Stimulated activated CD4-positive, alpha-beta T cell treated with anti-CD3 and anti-CD28 coated beads, TNF-alpha, amount 100 ng/mL, for 4 hours (primary cell): Measurements from ENCODE around the gene RAB3B.
"Not testable (repeated sequence)": the region's sequence is repeated elsewhere in the genome, so short reads cannot be mapped to it uniquely, and the experiment has no call there.

Experiments used
- DNase-seq, 3 experiments: peaks; one replicate each; pipeline ENCODE4 v3.0.0-alpha.2; 2020; ENCODE audit warnings: low read depth in 3 of 3

The RAB3B gene

DNA sequence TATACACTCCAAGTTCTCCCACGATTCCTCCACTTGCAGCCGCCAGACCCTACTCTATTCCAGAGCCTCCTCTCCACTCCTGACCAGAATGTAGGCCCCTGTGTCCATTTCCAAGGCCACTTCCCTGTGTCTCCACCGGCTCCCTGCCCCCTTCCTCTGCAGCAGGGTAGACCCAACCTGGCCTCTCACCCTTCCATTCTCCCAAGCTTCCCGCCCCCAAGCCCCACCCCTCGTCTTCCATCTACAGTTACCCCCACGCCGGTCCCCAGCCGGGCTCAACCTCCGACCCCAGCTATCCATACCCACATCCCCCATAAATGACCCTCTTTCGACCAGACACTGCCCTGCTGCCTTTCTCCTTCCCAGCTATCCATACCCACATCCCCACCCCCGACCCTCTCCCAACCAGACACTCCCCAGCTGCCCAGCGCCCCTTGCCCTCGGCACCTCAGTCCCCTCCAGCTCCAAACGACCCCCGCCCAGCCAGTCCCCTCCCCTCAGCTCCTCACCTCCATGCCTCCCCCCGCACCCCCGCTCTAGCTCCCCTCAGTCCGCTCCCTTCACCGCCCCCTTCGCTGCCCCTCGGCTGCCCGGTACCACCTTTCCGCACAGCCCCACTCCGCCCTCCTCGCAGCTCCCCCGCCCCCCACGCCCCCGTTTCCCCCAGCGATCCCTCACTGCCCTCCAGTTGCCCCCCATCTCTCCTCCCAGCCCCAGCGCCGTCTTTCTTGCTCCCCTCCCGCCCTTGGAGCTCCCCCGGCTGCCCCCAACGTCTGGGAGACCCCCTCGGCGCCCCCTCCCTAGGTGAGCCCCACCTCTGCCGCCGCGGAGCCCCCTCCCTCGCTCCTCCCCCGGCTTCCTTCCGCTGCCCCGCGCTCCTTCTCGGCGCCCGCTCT, 670 bp downstream of the RAB3B start:
- peak in 1 of 3 experiments; percentile 6 for DNase-seq

DNA sequence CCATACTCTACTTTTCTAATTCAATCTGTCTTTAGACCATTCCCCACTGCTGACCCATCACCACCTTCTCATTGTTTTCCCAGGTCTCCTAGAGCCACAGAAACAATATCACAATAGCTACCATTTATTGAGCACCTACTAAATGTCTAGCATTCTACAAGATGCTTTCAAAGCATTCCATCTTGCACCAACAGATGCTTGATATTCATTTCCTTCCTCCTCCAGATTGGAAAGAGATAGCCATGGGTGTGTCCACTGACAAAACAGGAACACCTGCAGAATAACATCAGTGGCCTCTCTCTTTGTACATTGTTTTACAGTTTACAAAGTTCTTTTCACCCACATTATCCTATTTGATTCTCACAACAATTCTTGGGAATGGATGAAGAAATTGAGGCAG, 2.2 kb downstream of the RAB3B start:
- no peak for DNase-seq

DNA sequence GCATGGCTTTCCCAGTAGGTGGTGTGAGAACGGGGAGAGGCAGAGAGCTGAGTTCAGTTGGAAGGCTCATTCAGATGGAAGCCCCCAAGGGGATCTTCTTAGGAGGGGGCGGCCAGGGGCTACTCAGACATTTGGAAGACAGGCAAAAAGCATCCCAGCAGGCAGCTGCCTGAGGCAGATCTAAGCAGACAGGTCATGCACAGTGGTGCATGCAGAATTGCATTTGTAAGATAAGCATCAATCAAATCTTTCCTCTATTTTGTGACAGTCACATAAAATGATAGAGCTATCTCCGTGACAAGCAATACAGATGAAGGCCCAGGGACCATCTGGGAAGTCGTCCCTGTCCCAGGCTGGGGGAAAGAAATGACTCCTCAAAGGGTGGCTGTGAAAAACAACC, 3.8 kb downstream of the RAB3B start:
- no peak for DNase-seq

DNA sequence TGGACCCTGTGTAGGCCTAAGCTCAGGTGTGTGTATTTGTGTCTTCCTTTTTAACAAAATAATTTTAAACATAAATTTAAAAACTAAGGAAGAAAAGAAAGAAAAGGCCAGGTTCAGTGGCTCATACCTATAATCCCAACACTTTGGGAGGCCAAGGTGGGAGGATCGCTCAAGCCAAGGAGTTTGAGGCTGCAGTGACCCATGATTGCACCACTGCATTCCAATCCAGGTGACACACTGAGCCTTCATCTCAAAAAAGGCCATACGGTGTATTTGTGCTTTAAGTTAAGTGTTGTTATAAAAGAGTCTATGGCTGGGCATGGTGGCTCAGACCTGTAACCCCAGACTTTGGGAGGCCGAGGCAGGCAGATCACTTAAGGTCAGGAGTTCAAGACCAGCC, 8.3 kb downstream of the RAB3B start:
- no peak for DNase-seq

DNA sequence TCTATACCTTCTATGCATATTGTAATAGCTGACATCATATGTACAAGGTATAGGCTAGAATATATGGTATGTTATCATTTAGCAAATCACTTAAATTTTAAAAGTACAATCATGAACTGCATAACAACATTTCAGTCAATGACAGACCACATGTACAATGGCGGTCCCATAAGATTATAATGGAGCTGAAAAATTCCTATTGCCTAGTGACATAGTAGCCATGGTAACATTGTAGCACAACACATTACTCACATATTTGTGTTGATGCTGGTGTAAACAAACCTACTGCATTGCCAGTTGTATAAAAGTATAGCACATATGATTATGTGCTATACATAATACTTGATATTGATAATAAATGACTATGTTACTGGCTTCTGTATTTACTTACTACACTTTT, 8.9 kb downstream of the RAB3B start:
- no peak for DNase-seq

DNA sequence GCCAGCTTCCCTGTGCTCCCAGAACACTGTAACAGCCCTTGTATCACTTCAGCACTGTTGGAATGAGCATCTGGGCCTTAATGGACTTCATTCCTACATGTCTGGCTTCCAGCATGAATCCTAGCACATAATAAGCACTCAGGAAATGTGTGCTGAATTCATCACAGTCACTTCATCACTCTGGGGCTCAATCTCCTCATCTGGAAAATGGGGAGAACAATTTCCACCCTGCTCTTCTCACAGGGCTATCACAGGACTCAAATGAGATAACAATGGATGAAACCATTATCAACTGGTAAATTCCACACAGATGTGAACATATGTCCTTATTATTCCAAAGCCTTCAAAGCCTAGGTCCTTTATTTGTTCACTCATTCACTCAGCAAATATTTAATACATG, 12.4 kb downstream of the RAB3B start:
- DNase-seq = no peak

DNA sequence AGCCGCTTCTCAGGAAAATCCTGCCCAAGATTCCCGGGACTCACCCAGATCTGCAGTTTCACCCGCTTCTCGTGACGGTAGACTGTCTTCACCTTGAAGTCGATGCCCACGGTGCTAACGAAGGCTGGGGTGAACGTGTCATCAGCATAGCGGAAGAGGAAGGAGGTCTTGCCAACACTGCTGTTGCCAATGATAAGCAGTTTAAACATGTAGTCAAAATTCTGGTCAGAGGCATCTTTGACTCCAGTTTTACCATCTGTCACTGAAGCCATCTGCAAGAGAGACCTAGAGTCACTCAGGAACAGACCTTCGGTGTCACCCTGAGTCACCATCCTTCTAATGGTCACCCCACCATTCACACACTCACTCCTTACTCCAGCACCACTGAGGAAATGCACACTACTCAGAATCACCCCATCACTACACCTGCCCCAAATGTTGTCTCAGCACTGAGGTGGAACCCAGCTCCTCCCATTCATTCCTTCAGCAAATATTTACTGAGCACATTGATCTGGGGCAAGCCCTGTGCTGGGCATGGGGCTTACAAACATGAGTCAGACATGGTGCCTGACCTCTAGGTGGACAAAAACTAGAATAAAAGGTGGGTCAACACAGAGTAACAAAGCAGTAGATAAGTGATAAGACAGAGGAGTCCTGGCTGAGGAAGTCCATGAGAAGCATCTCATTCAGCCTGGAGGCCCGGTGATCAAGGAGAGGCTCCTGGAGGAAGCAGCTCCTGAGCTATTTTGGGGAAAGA, 13.5 kb downstream of the RAB3B start:
- no peak for DNase-seq

DNA sequence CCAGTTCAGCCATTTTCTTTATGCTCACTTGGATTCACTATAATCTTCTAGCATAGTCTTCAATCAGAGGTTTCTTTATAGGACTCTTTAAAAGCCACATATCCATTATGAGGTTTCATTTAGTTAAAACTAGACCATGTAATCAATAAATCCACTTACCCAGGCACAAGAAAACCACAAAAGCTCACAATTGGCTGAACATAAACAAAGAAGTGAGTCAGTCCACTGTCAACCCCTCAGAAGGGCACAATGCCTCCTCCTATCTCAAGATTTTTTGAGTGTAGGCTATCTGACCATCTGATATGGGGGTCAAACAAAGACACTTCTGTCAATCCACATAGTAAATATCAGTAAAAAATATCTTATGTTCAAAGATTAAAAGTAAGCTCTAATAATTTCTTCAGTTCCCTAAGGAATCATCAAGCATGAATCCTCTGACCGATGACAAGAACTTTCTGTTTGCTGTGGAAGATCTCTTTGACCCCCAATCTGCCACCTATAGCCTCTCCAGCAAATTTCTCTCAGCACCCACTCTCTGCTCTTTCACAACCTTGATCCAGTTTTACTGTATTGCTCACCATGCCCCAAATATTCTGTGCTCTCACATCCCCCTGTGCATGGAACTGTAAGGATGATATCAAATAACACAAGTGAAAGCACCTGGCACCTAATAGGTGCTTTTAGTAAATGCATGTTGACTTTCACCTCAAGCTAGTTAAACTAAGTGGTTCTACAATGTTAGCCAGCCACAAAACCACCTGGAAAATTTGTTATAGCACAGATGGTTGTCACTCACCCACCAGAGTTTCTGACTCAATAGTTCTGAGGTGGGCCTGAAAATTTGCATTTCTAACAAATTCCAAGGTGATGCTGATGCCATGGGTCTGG, 16.7 kb downstream of the RAB3B start:
- no peak for DNase-seq

DNA sequence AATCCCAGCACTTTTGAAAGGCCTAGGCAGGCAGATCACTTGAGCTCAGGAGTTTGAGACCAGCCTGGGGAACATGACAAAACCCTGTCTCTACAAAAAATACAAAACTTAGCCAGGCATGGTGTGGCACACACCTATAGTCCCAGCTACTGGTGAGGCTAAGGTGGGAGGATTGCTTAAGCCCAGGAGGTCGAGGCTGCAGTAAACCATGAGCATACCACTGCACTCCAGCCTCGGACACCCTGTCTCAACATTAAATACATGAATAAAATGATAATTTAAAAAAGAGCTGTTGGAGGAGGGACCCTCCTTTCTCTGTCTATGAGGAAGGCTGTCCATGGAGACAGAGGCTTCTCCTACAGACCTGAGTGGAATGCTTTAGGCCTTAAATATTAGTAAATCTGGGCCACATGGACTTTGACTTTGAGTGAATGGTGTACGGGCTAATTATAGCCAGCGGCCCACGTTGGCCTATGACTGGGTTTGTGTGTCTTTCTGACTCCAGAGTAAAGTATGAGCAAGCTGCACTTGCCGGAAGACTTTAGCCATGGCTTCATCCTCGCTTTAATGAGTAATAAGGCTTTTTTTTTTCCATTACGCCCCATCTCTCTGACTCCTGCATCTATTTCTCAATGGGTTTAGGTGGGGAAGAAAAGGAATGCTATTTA, 21.3 kb downstream of the RAB3B start:
- DNase-seq = no peak

DNA sequence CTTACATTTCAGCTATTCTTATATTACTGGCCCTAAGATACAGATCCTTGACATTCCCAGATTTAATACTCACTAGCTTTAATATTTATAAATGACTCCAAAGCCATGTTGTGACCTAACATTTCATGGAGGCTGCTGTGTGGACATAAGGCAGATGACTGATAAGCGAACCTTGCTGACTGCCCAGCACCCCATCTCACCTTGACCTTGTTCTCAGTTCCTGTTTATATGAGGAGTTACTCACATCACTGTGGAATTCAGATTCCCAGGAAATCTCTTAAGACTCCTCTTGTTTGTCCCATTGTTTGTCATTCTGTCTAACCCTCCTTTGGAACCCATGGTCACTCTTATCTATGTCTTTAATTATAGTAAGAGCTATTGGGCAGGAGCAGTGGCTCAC, 21.9 kb downstream of the RAB3B start:
- DNase-seq = no peak

DNA sequence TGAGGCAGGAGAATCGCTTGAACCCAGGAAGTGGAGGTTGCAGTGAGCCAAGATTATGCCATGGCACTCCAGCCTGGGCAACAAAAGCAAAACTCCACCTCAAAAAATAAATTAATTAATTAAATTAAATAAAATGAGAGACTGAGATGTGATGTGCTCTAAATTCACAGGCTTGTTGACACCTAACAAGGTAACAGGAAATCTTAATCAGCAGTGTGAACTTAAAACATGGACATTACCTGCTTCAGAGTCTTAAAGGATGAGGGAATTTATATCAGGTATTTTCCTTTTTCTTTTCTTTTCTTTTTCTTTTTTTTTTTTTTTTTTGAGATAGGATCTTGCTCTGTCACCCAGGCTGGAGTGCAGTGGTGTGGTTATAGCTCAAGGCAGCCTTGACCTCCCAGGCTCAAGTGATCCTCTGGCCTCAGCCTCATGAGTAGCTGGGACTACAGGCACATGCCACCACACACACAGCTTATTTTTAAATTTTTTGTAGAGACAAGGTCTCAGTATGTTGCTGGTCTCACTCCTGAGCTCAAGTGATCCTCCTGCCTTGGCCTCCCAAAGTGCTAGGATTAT, 23.2 kb downstream of the RAB3B start:
- not testable (repeated sequence) for DNase-seq

DNA sequence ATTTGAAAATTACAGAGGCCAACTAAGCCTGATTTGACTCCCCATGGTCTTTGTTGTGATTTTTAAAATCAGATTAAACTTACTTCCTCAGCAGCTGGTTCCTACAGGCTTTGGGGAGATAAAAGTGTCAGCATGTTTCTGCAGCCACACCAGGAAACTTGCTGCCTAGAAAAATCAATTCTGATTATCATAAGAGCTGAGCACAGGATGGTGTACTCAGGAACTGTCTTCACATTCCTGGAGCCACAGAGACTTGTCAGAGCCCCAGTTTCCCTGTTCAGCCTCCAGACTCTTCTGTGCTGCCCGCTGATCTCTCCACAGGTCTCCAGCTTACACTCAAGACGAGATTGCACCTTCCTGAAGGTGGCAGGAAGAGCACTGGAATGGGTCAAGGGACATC, 23.9 kb downstream of the RAB3B start:
- no peak for DNase-seq

DNA sequence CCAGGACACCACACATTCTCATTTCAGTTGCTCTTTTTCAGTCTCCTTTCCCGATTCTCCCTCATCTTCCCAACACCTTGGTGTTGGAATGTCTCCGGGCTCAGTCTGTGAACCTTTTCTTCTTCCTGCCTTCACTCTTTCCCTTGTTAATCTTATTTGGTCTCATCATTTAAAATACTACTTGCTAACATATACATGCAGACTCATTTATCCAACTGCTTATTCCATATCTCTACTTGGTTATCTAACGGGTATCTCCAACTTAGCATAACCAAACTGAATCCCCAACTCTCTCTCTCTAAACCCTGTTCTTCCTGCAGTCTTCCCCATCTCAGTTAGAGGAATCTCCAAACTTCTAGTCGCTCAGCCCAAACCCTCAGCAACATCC, 26.2 kb downstream of the RAB3B start:
- DNase-seq = no peak

DNA sequence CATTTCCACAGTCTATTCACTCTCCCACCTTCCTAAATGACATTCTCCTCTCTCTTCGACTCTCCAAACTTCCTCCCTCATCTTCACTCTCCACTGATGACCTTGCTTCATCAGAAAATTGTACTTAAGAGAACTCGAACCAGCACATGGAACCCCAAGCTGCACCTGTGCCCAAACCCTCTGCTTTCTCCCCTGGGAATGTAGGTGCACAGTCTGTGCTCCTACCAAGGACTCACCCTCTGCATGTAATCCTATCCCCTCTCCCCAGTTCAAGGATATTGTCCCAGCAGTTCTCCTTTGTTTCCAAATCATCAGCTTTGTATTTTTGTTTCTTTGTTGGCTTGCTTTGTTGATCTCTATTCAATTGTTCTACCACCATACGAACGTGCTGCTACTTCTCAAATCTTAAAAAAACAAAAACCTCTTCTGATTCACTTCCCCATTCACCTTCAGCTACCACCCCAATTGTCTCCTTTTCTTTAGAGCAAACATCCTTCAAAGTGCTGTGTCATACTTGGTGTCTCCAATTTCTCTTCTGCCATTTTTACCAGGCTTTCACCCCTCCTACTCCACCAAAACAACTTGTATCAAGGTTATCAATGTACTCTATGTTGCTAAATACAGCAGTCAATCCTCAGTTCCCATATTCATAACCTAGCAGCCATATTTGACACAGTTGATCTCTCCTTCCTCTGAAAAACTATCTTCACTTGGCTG, 26.8 kb downstream of the RAB3B start:
- DNase-seq = no peak

DNA sequence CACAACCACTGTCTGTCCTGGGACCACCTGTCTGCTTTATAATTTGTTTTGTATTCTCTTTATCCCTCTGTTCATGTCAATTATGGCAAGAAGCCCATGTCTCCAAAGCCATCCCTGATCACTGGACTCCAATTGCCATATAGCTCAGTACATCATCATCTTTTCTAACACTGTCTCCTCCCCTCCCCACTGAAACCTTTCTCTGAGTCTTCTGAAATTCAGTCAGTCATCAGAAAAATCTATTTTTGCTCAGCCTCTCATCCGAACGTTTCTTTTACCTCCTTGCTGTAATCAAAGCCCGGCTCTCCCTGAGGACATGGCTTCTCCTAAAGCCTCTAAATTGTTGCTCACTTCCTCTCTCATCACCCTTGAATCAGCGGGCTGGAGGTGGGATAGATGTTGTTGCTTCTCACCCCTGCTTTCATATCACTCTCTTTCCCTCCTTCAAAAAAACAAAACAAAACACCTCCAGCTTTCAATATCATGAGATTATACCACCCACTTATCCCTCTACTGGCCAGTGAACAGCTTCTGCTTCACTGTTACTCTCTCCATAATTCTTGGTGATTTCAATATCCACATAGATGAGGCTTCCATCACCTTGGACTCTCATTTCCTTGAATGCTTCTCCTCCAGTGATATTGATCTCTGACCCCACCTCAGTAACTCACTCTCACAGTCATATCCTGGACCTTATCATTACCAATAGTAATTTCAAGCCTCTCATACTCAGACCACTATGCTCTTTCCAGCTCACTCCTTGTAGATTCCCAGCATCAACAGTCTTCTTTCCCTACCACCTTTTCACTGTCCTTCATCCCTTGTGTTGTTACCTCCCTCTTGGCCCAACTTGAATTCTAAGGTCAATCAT, 27.8 kb downstream of the RAB3B start:
- no peak for DNase-seq

DNA sequence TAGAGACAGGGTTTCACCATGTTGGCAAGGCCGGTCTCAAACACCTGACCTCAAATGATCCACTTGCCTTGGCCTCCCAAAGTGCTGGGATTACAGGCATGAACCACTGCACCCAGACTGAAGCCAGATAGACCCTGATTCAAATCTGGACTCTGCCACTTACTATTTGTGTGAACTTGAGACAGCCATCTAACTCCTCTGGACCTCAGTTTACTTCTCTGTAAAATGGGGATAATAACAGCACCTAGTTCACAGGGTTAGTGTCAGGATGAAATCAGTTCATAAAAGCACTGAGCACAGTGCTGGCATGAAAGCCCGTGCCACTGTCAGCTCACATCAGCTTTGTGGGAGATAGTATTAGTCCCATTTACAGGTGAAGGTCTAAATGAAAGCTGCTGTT, 28.5 kb downstream of the RAB3B start:
- no peak for DNase-seq

DNA sequence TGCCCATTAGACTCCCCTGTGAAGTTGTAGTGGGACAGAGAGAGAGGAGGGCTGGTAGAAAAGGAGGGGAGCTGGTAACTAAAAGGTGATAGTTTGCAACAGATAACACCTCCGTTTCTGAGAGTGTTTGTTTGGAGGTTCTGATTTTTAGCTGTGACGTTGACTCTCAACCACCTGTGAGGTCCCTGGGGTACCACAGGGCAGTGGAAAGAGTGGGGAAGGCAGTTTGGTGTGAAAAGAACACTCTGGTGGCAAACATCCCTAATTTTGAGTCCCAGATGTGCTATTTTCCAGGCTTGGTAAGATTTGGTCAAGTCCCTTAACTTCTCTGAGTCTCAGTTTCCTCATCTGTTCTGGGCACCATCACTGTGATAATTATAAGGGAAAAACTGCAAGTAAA, 29.3 kb downstream of the RAB3B start:
- DNase-seq = no peak

DNA sequence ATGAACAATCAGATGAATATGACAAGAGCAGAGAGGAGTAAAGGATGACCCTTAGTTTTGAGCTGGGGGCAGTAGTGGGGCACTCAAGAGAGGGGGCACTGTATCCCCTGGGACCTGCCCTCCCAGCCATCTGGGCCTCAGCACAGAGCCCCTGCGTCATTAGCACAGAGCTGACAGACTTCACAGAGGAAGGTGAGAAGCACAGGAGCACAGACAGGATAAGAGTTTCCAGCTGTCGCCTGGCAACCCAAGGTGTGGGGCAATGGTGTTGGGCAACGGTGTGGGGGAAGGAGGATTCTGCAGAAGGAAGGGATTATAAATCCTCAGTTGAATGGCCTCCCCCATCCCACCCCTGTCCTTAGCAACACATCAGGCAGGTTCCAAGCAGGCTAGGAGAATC, 30.2 kb downstream of the RAB3B start:
- no peak for DNase-seq

DNA sequence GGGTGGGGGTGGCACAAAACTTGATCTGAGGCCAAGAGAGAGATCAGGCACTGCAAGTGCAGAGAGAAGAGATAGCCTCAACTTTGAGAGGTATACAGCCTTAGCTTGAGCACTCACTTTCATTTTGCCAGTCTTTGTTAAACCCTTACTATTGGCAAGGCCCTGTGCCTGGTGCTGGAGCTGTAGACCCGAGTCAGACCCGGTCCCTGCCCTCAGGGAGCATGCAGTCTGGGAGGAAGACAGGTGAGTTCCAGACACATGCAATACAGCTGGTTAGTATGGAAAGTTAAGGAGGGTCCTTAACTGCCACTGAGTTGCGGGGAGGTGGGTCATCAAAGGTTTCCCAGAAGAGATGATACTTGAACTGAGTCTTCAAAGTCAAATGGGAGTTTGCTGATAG, 31.7 kb downstream of the RAB3B start:
- no peak for DNase-seq

DNA sequence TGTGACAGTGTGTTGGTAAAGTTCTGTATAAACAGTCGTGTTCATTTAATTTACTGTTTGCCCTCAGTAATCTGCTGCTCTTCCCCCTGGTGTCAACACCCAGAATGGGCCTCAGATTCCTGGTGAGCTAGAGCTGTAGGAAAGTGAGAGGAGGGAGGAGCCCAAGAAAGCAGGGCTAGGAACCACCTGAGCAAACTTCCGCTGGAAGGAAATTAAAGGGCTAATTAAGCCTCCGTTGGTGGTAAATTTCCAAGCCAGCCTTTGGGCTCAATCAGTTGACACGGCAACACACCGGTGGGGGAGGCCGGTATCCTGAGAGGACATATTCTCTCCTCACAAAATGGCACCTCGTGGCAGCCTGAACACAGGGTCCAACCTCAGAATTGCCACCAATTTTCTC, 32.9 kb downstream of the RAB3B start:
- DNase-seq = no peak
